Activated gamma-delta T cell (primary cell): ENCODE data around the gene KDM4D.
"Not testable (repeated sequence)": the region's sequence is repeated elsewhere in the genome, so short reads cannot be mapped to it uniquely, and the experiment has no call there.

Source experiments
- DNase-seq: peaks from one replicate; lab custom pipeline; 2025; lab: John Stamatoyannopoulos, UW

Gene KDM4D

GRCh38 chr11:95033051-95033450 lies 59.5 kb downstream of the KDM4D start:
- no peak for DNase-seq

GRCh38 chr11:95035316-95035715 lies 61.8 kb downstream of the KDM4D start:
- DNase-seq: no peak

GRCh38 chr11:95037356-95038035 lies 64.0 kb downstream of the KDM4D start:
- not testable (repeated sequence) for DNase-seq

- no peak for DNase-seq
These were observed 68.7 kb downstream of the KDM4D start for GRCh38 chr11:95042239-95042638.

- no peak for DNase-seq
These were observed 69.4 kb downstream of the KDM4D start for GRCh38 chr11:95042906-95043305.

GRCh38 chr11:95044010-95044409 lies 70.5 kb downstream of the KDM4D start:
- no peak for DNase-seq

GRCh38 chr11:95045812-95046211 lies 72.3 kb downstream of the KDM4D start:
- no peak for DNase-seq
